Measurements from ENCODE around the gene GIT2.

DNA sequence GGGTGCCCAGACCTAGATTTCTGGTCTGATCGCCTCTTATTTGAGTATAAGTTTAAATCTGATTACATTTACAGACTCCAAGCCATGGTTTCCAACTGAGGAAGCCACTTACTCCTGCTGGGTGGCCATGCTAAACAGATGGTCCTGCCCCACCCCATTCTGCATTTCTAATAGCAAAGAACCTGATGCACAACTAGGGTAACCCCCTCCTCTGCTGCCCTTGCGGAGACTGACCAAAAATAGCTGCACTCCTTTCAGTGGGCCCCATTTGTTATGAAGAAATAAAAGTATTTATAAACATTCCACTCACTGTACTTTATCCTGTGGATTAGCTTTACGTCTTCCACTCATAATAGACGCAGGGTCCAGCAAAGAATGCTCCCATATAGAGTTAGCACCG is 6.8 kb downstream of the GIT2 start:
- TF ChIP-seq, protein P1, sequence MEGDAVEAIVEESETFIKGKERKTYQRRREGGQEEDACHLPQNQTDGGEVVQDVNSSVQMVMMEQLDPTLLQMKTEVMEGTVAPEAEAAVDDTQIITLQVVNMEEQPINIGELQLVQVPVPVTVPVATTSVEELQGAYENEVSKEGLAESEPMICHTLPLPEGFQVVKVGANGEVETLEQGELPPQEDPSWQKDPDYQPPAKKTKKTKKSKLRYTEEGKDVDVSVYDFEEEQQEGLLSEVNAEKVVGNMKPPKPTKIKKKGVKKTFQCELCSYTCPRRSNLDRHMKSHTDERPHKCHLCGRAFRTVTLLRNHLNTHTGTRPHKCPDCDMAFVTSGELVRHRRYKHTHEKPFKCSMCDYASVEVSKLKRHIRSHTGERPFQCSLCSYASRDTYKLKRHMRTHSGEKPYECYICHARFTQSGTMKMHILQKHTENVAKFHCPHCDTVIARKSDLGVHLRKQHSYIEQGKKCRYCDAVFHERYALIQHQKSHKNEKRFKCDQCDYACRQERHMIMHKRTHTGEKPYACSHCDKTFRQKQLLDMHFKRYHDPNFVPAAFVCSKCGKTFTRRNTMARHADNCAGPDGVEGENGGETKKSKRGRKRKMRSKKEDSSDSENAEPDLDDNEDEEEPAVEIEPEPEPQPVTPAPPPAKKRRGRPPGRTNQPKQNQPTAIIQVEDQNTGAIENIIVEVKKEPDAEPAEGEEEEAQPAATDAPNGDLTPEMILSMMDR (IDR thresholded peaks at IDR 0.05) = no peak
- TF ChIP-seq POLR2A (IDR thresholded peaks at IDR 0.05) = no peak
